BE2C (cell line): ENCODE results near the gene FARP1.

Experiments used
- DNase-seq: peaks from one replicate; pipeline ENCODE4 v3.0.0-alpha.2; 2020
- H3K27me3 ChIP-seq: fragments of 250-450 bp; sonication (Bioruptor Pico); 2 replicates; pipeline ENCODE4 v1.5.1; 2020; ENCODE audit warnings: mild to moderate bottlenecking
- H3K36me3 ChIP-seq: fragments of 250-450 bp; sonication (Bioruptor Pico); 2 replicates; pipeline ENCODE4 v1.5.1; 2020; ENCODE audit warnings: mild to moderate bottlenecking
- H3K4me1 ChIP-seq: fragments of 250-450 bp; sonication (Bioruptor Pico); 2 replicates; pipeline ENCODE4 v1.5.1; 2020
- H3K4me3 ChIP-seq: 2 replicates; pipeline ENCODE4 v1.5.1; 2011; ENCODE audit warnings: low read depth, low read length
- H3K9me3 ChIP-seq: fragments of 250-450 bp; sonication (Bioruptor Pico); 2 replicates; pipeline ENCODE4 v1.5.1; 2020
- TF ChIP-seq, protein P1 (sequence below): IDR thresholded peaks from 2 replicates; pipeline ENCODE4 v1.5.1; 2012; ENCODE audit warnings: mild to moderate bottlenecking, low read depth, low read length

Gene FARP1

GRCh38 chr13:98495627-98496478 lies 353.0 kb downstream of the FARP1 start:
- no peaks in the 10 kb centered on the region for H3K36me3 ChIP-seq
- TF ChIP-seq, protein P1, sequence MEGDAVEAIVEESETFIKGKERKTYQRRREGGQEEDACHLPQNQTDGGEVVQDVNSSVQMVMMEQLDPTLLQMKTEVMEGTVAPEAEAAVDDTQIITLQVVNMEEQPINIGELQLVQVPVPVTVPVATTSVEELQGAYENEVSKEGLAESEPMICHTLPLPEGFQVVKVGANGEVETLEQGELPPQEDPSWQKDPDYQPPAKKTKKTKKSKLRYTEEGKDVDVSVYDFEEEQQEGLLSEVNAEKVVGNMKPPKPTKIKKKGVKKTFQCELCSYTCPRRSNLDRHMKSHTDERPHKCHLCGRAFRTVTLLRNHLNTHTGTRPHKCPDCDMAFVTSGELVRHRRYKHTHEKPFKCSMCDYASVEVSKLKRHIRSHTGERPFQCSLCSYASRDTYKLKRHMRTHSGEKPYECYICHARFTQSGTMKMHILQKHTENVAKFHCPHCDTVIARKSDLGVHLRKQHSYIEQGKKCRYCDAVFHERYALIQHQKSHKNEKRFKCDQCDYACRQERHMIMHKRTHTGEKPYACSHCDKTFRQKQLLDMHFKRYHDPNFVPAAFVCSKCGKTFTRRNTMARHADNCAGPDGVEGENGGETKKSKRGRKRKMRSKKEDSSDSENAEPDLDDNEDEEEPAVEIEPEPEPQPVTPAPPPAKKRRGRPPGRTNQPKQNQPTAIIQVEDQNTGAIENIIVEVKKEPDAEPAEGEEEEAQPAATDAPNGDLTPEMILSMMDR, result no peak
- H3K4me3 ChIP-seq, result no peak overlapping the region
- H3K4me1 ChIP-seq, result peaks cover 22% of the 10 kb centered on the region
- no peaks in the 10 kb centered on the region for H3K9me3 ChIP-seq
- no peak for DNase-seq
- no peaks in the 10 kb centered on the region for H3K27me3 ChIP-seq

DNA sequence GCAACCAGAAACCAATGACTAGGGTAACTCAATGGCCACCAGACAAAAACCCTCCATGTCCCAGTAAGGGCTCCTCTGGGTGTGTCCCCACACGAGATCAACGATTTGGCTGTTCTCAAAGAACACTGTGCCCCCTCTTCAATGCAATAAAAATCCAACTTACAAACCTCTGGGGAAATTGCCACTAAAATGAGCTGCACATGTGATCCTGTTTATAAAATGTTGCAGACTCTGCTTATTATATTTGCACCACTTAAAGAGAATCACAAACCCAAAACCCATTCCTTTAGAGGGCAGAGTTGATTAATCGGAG lies 353.5 kb downstream of the FARP1 start:
- TF ChIP-seq, protein P1, result no peak

GRCh38 chr13:98496966-98497365 lies 354.1 kb downstream of the FARP1 start:
- Histone ChIP-seq H3K9me3 (no peaks in the 10 kb centered on the region), H3K4me3 (no peak overlapping the region), H3K36me3 (no peaks in the 10 kb centered on the region), H3K4me1 (peaks cover 22% of the 10 kb centered on the region), H3K27me3 (no peaks in the 10 kb centered on the region)
- TF ChIP-seq, protein P1, result no peak
- DNase-seq, result no peak

More for the DNA sequence above, 353.5 kb downstream of the FARP1 start:
- no peak for DNase-seq
- H3K36me3 ChIP-seq, result no peaks in the 10 kb centered on the region
- no peaks in the 10 kb centered on the region for H3K9me3 ChIP-seq
- no peaks in the 10 kb centered on the region for H3K27me3 ChIP-seq
- no peak overlapping the region for H3K4me3 ChIP-seq
- peaks cover 22% of the 10 kb centered on the region for H3K4me1 ChIP-seq

DNA sequence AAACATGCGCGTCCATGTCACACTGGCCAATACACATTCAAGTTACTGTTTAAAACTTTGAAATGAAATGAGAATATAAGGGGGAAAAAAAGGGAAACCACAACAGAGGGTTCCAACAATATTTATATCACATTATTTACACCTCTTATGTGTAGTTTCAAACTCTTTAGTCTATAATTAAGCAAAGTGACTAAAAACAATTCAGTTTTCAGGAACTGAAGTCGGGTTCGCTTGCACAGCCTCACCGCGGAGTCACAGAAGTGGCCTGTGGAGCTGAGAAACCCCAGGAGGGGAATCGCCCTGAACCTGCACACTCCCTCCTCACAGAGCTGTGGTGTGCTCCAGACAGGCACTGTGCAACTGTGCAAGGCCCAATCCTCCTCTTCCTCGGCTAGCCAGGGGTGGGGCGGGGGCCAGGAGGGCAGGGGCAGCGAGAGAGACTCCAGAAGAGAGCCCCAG lies 358.1 kb downstream of the FARP1 start:
- no peak overlapping the region for H3K4me3 ChIP-seq
- TF ChIP-seq, protein P1, result no peak
- H3K36me3 ChIP-seq, result peaks cover 3% of the 10 kb centered on the region; the same call in 1 of the 2 replicates
- H3K9me3 ChIP-seq, result no peaks in the 10 kb centered on the region
- H3K27me3 ChIP-seq, result no peaks in the 10 kb centered on the region
- DNase-seq, result no peak
- peaks cover 24% of the 10 kb centered on the region for H3K4me1 ChIP-seq

DNA sequence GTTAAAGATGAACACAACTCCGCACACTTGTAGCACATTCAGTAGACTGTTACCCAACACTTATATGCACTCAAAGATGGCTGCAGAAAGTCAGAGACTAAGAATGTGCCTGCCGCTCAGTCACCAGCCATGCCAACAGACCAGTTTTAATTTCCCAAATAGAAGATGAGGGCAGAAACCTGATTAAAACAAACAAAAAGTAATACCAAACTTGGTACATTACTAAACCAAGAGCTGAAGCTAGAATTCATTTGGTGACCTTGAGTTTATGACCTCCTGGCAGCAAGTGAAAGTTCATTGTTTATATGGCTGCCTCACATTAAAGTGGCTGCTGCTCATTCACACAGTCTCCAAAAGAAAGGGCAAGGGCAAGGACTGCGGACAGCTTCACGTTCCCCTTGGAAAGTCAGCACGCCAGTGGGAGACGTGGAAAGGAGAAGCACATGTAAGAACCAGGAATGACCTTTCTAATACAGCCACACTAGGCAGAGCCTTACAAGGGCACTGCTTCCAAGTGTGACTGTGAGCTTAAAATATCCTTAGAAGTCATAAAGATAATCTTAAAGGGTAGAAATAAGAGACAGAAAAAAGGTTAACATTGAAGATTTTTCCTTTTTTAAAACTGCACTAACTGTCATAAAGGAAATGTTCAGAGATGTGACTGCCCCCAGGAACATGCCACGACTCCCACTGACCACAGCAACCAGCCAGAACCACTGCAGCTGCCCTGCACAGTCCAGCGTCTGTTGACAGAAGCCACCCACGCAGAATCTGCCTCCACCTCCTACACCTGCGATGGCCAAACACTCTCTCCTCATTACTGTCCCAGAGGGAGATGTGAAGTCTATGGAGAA lies 360.5 kb downstream of the FARP1 start:
- H3K4me1 ChIP-seq, result peaks cover 38% of the 10 kb centered on the region
- TF ChIP-seq, protein P1, result no peak
- no peak overlapping the region for H3K4me3 ChIP-seq
- H3K27me3 ChIP-seq, result no peaks in the 10 kb centered on the region
- no peaks in the 10 kb centered on the region for H3K9me3 ChIP-seq
- no peak for DNase-seq
- H3K36me3 ChIP-seq, result peaks cover 3% of the 10 kb centered on the region; the same call in 1 of the 2 replicates

DNA sequence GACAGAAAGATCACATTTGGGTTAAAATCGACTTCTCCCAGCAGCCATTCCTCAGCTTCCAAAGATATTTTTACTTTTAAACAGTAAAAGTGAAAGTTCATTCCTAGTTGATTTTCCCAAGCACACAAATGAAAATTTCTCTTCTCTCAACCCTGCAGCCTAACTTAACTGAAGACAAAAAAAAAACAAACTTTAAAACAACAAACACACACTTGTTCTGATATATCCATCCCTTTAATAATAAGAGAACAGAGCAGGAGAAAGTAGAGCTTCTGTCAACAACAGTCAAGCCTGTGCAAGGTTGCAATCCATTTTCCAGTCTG lies 361.1 kb downstream of the FARP1 start:
- Histone ChIP-seq H3K9me3 (no peaks in the 10 kb centered on the region), H3K36me3 (peaks cover 3% of the 10 kb centered on the region; the same call in 1 of the 2 replicates), H3K4me3 (no peak overlapping the region), H3K27me3 (no peaks in the 10 kb centered on the region), H3K4me1 (peaks cover 43% of the 10 kb centered on the region)
- no peak for DNase-seq
- TF ChIP-seq, protein P1, result no peak
